ENCODE results near the gene CNR1.

DNA sequence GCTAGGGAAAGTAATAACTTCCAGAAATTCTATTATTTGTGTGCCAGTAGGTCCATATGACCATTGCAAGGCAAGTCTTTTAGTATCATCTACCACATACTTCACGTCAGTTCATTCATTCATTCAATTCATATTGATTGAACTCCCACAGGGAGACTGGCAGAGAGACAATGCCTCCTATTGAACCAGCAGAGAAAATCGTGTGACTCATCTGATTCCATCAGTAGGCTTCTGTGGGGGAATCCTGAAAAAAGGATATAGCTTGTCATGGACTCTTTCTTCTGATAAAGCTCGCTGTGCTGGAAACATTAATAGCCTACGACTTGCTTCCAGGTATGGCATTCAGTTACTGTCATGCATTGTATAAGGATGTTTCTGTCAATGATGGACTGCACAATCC, 45.3 kb upstream of the CNR1 start:
- TF ChIP-seq EZH2 (IDR thresholded peaks at IDR 0.05; ENCODE audit: insufficient read depth, low read length) = no peak
- TF ChIP-seq, protein P1, sequence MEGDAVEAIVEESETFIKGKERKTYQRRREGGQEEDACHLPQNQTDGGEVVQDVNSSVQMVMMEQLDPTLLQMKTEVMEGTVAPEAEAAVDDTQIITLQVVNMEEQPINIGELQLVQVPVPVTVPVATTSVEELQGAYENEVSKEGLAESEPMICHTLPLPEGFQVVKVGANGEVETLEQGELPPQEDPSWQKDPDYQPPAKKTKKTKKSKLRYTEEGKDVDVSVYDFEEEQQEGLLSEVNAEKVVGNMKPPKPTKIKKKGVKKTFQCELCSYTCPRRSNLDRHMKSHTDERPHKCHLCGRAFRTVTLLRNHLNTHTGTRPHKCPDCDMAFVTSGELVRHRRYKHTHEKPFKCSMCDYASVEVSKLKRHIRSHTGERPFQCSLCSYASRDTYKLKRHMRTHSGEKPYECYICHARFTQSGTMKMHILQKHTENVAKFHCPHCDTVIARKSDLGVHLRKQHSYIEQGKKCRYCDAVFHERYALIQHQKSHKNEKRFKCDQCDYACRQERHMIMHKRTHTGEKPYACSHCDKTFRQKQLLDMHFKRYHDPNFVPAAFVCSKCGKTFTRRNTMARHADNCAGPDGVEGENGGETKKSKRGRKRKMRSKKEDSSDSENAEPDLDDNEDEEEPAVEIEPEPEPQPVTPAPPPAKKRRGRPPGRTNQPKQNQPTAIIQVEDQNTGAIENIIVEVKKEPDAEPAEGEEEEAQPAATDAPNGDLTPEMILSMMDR (IDR thresholded peaks at IDR 0.05; ENCODE audit: insufficient read depth, low read depth, low read length) = no peak
